HepG2 (cell line): ENCODE data around the gene FBF1. TPM values are rescaled to one million over a fixed set of nuclear protein-coding genes. Genes with fewer than 3 reads are reported as not detected.
A peak's percentile ranks its signal among the peaks of the same experiment; 100 is the strongest.

Experiments
- FOXC1 ChIP-seq: sonication (generic); formaldehyde crosslinking; IDR thresholded peaks from 2 replicates; pipeline ENCODE4 v1.8.0; 2022; ENCODE audit warnings: mild to moderate bottlenecking, missing genetic modification reagents, borderline replicate concordance
- TEAD2 ChIP-seq: sonication (generic); formaldehyde crosslinking; IDR thresholded peaks from 2 replicates; pipeline ENCODE4 v1.9.0; 2021; ENCODE audit warnings: missing genetic modification reagents
- TRIM24 ChIP-seq: sonication (generic); formaldehyde crosslinking; IDR thresholded peaks from 2 replicates; pipeline ENCODE4 v1.8.0; 2022; ENCODE audit warnings: mild to moderate bottlenecking, missing genetic modification reagents
- ZBTB42 ChIP-seq: sonication (generic); formaldehyde crosslinking; IDR thresholded peaks from 2 replicates; pipeline ENCODE4 v1.5.0; 2020; ENCODE audit warnings: mild to moderate bottlenecking, missing genetic modification reagents
- polyA plus RNA-seq, 8 experiments: library from polyadenylated mRNA; depleted of rRNA in 3 of 8; stranded (reverse) in 7 of 8; unstranded in 1 of 8; fragments of >200 nt; fragmentation: Illumina TruSeq in 4 of 8; extraction: Trizol in 4 of 8; gene quantifications; 2 replicates each; pipeline versions ENCODE4 v1.2.1 to v1.2.3, GENCODE V29; 2011 to 2016; ENCODE audit warnings: low read depth in 4 of 8, missing spikeins in 1 of 8, mixed read lengths in 1 of 8; ENCODE audit not compliant: insufficient read depth in 1 of 8
- total RNA-seq, 5 experiments: library from RNA; depleted of rRNA; stranded (reverse); fragments of >200 nt; fragmentation: Illumina TruSeq; extraction: Trizol; gene quantifications; 2 replicates each; pipeline ENCODE4 v1.2.3, GENCODE V29; 2016; ENCODE audit warnings: low read depth in 1 of 5
- TF ChIP-seq, protein P1 (sequence below): IDR thresholded peaks from 2 replicates; pipeline ENCODE4 v1.6.1; 2016
- TF ChIP-seq, protein P2 (sequence below): sonication (generic); formaldehyde crosslinking; IDR thresholded peaks from 2 replicates; pipeline ENCODE4 v1.5.1; 2020; ENCODE audit warnings: missing genetic modification reagents, mild to moderate bottlenecking, borderline replicate concordance
- TF ChIP-seq, protein P3 (sequence below): IDR thresholded peaks from 2 replicates; pipeline ENCODE4 v1.6.1; 2016; ENCODE audit warnings: missing compliant biosample characterization, missing genetic modification reagents, borderline replicate concordance
- TF ChIP-seq, protein P4 (sequence below): sonication (generic); formaldehyde crosslinking; IDR thresholded peaks from 2 replicates; pipeline ENCODE4 v1.4.0; 2020; ENCODE audit warnings: mild to moderate bottlenecking, missing genetic modification reagents
- TF ChIP-seq, protein P5 (sequence below), 2 experiments: fragments of 450-650 bp in 1 of 2; sonication (generic) in 1 of 2; formaldehyde crosslinking in 1 of 2; IDR thresholded peaks; 2 replicates each; pipeline versions ENCODE4 v1.6.1 to v1.8.0; 2016 to 2022; ENCODE audit warnings: antibody characterized with exemption in 1 of 2, mild to moderate bottlenecking in 1 of 2, missing genetic modification reagents in 1 of 2
- TF ChIP-seq, protein P6 (sequence below): sonication (generic); formaldehyde crosslinking; conservative IDR thresholded peaks from 2 replicates; pipeline ENCODE4 v1.4.0; 2020; ENCODE audit warnings: missing genetic modification reagents

FBF1 gene
- total and polyA plus RNA-seq, 2 of the 13 experiments (the other 11 are each of a cell fraction or from before 2014, with no cell fraction given), result 2.4 to 8.1 TPM

DNA sequence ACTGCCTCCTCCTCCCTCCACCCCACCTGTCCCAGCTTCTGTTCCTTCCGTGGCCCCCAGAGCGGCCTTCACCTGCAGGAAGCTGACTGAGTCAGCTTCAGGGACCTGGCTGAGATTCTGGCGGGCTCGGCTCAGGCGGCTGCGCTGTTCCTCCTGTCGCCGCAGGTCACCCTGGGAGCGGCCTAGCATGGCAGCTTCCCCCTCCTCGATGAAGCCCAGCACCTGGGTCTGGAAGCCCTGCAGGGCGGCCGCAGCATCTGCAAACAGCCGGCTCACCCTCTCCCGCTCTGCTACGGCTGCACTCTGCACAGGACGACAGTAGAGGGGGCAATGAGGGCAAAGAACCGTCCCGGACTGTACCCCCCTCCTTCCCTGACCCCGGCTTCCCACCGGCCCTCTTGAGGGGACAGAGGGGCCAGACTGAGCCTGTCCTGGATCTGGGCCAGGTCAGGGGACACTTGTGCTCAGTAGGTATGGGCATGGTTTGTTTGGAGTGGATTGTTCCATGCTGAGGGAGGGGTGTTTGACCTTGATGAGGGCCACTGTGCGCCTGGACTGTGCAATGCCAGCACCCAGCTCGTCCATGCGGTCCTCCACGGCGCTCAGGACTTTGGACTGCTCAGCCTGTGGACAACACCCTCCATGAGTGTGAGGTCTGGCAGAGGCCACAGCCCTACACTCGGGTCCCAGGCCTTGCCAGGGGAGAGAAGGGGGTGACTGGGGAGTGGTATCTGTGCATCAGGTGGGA lies 64.5 kb downstream of the FBF1 start (continued):
- no peak for TF ChIP-seq TRIM24 (CRISPR knock-in tag)
- TF ChIP-seq, protein P1, sequence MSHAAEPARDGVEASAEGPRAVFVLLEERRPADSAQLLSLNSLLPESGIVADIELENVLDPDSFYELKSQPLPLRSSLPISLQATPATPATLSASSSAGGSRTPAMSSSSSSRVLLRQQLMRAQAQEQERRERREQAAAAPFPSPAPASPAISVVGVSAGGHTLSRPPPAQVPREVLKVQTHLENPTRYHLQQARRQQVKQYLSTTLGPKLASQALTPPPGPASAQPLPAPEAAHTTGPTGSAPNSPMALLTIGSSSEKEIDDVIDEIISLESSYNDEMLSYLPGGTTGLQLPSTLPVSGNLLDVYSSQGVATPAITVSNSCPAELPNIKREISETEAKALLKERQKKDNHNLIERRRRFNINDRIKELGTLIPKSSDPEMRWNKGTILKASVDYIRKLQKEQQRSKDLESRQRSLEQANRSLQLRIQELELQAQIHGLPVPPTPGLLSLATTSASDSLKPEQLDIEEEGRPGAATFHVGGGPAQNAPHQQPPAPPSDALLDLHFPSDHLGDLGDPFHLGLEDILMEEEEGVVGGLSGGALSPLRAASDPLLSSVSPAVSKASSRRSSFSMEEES, result peak; percentile 88
- TF ChIP-seq, protein P2, sequence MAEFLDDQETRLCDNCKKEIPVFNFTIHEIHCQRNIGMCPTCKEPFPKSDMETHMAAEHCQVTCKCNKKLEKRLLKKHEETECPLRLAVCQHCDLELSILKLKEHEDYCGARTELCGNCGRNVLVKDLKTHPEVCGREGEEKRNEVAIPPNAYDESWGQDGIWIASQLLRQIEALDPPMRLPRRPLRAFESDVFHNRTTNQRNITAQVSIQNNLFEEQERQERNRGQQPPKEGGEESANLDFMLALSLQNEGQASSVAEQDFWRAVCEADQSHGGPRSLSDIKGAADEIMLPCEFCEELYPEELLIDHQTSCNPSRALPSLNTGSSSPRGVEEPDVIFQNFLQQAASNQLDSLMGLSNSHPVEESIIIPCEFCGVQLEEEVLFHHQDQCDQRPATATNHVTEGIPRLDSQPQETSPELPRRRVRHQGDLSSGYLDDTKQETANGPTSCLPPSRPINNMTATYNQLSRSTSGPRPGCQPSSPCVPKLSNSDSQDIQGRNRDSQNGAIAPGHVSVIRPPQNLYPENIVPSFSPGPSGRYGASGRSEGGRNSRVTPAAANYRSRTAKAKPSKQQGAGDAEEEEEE (CRISPR knock-in tag), result peak; percentile 85; the same call in 1 of the 2 replicates
- TF ChIP-seq, protein P3, sequence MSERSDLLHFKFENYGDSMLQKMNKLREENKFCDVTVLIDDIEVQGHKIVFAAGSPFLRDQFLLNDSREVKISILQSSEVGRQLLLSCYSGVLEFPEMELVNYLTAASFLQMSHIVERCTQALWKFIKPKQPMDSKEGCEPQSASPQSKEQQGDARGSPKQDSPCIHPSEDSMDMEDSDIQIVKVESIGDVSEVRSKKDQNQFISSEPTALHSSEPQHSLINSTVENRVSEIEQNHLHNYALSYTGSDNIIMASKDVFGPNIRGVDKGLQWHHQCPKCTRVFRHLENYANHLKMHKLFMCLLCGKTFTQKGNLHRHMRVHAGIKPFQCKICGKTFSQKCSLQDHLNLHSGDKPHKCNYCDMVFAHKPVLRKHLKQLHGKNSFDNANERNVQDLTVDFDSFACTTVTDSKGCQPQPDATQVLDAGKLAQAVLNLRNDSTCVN (CRISPR knock-in tag), result peak; percentile 27
- TF ChIP-seq ZBTB42 (CRISPR knock-in tag), result no peak
- TF ChIP-seq, protein P4, sequence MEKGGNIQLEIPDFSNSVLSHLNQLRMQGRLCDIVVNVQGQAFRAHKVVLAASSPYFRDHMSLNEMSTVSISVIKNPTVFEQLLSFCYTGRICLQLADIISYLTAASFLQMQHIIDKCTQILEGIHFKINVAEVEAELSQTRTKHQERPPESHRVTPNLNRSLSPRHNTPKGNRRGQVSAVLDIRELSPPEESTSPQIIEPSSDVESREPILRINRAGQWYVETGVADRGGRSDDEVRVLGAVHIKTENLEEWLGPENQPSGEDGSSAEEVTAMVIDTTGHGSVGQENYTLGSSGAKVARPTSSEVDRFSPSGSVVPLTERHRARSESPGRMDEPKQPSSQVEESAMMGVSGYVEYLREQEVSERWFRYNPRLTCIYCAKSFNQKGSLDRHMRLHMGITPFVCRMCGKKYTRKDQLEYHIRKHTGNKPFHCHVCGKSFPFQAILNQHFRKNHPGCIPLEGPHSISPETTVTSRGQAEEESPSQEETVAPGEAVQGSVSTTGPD, result peak; percentile 63
- TF ChIP-seq, protein P5, sequence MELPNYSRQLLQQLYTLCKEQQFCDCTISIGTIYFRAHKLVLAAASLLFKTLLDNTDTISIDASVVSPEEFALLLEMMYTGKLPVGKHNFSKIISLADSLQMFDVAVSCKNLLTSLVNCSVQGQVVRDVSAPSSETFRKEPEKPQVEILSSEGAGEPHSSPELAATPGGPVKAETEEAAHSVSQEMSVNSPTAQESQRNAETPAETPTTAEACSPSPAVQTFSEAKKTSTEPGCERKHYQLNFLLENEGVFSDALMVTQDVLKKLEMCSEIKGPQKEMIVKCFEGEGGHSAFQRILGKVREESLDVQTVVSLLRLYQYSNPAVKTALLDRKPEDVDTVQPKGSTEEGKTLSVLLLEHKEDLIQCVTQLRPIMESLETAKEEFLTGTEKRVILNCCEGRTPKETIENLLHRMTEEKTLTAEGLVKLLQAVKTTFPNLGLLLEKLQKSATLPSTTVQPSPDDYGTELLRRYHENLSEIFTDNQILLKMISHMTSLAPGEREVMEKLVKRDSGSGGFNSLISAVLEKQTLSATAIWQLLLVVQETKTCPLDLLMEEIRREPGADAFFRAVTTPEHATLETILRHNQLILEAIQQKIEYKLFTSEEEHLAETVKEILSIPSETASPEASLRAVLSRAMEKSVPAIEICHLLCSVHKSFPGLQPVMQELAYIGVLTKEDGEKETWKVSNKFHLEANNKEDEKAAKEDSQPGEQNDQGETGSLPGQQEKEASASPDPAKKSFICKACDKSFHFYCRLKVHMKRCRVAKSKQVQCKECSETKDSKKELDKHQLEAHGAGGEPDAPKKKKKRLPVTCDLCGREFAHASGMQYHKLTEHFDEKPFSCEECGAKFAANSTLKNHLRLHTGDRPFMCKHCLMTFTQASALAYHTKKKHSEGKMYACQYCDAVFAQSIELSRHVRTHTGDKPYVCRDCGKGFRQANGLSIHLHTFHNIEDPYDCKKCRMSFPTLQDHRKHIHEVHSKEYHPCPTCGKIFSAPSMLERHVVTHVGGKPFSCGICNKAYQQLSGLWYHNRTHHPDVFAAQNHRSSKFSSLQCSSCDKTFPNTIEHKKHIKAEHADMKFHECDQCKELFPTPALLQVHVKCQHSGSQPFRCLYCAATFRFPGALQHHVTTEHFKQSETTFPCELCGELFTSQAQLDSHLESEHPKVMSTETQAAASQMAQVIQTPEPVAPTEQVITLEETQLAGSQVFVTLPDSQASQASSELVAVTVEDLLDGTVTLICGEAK (IDR thresholded peaks at IDR 0.05), result no peak
- TF ChIP-seq, protein P5 (CRISPR knock-in tag; IDR thresholded peaks at IDR 0.05), result peak; percentile 83
- peak; percentile 98 for TF ChIP-seq FOXC1 (CRISPR knock-in tag)
- no peak for TF ChIP-seq TEAD2 (CRISPR knock-in tag)
- TF ChIP-seq, protein P6, sequence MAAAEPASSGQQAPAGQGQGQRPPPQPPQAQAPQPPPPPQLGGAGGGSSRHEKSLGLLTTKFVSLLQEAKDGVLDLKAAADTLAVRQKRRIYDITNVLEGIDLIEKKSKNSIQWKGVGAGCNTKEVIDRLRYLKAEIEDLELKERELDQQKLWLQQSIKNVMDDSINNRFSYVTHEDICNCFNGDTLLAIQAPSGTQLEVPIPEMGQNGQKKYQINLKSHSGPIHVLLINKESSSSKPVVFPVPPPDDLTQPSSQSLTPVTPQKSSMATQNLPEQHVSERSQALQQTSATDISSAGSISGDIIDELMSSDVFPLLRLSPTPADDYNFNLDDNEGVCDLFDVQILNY, result 0 out of 2 replicates have a peak, but pooled peaks have one; percentile 20
